ENCODE measurements around the gene CHRNA4. TPM values are rescaled to one million over a fixed set of nuclear protein-coding genes. Genes with fewer than 3 reads are reported as not detected.

Gene CHRNA4
- total and polyA plus RNA-seq, 2 of the 13 experiments (the other 11 are each of a cell fraction or from before 2014, with no cell fraction given): not detected

DNA sequence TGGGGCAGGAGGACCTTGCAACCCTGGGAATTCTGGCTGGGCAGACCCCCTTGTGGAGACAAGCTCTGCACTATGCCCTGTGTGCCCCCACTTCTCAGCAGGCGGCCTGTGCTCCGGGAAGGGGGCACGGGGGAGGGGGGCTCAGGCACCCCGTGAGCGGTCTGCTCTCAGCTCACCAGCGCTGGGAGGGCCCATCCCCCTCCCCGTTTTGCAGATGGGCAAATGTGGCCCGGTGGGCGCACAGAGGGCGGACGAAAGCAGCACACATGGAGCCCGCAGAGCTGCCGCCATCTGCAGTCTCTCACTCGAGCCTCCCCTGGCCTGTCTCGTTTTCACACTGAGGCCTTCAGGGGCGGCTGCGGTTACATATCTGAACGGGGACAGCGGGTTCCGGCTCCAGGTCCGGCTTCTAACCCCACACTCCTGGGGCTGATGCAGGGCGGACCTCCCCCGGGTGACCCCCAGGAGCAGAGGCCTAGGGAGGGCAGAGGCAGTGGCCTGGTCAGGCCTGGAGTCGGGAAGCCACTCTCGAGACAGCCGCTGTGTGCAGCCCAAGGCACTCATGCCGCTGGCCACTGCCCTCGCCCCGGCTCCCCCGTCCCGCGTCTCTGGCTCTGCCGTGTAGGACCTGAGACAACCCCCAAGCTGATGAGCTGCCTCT lies 13.9 kb downstream of the CHRNA4 start:
- Histone ChIP-seq H2AFZ (ENCODE audit: low read length) (no peak overlapping the region), H3K9me3 (ENCODE audit: low read length) (no peaks in the 10 kb centered on the region), H3K4me2 (ENCODE audit: low read depth, low read length) (no peak overlapping the region), H3K27ac (ENCODE audit: extremely low read length, insufficient read depth, low read length) (no peak overlapping the region), H3K79me2 (ENCODE audit: insufficient read depth, low read length) (no peaks in the 10 kb centered on the region), H3K27me3 (ENCODE audit: control insufficient read depth in 1 of 2, insufficient read depth in 2 of 2, low read length in 2 of 2) (peaks cover 15 to 62% of the 10 kb centered on the region in 2 experiments), H3K4me1 (ENCODE audit: insufficient read depth, low read length) (no peaks in the 10 kb centered on the region), H3K4me3 (replicated peaks in 1 of 3; ENCODE audit: insufficient read depth in 1 of 3, low read depth in 2 of 3, low read length in 3 of 3) (no peak overlapping the region), H3K36me3 (replicated peaks in 1 of 2; ENCODE audit: control insufficient read depth in 1 of 2, insufficient read depth in 2 of 2, low read length in 2 of 2) (no peaks in the 10 kb centered on the region), H4K20me1 (ENCODE audit: insufficient read depth, low read length) (no peaks in the 10 kb centered on the region; the same call in 1 of the 2 replicates), H3K9ac (ENCODE audit: insufficient read depth, low read depth, low read length) (no peak overlapping the region)
- TF ChIP-seq PCBP1 (IDR thresholded peaks at IDR 0.05; ENCODE audit: borderline replicate concordance, low read depth, low read length) (0 out of 2 replicates have a peak, but pooled peaks have one; percentile 29), ZNF44 (CRISPR knock-in tag; IDR thresholded peaks at IDR 0.05) (no peak)
- TF ChIP-seq, protein P1, sequence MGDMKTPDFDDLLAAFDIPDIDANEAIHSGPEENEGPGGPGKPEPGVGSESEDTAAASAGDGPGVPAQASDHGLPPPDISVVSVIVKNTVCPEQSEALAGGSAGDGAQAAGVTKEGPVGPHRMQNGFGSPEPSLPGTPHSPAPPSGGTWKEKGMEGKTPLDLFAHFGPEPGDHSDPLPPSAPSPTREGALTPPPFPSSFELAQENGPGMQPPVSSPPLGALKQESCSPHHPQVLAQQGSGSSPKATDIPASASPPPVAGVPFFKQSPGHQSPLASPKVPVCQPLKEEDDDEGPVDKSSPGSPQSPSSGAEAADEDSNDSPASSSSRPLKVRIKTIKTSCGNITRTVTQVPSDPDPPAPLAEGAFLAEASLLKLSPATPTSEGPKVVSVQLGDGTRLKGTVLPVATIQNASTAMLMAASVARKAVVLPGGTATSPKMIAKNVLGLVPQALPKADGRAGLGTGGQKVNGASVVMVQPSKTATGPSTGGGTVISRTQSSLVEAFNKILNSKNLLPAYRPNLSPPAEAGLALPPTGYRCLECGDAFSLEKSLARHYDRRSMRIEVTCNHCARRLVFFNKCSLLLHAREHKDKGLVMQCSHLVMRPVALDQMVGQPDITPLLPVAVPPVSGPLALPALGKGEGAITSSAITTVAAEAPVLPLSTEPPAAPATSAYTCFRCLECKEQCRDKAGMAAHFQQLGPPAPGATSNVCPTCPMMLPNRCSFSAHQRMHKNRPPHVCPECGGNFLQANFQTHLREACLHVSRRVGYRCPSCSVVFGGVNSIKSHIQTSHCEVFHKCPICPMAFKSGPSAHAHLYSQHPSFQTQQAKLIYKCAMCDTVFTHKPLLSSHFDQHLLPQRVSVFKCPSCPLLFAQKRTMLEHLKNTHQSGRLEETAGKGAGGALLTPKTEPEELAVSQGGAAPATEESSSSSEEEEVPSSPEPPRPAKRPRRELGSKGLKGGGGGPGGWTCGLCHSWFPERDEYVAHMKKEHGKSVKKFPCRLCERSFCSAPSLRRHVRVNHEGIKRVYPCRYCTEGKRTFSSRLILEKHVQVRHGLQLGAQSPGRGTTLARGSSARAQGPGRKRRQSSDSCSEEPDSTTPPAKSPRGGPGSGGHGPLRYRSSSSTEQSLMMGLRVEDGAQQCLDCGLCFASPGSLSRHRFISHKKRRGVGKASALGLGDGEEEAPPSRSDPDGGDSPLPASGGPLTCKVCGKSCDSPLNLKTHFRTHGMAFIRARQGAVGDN (CRISPR knock-in tag; IDR thresholded peaks at IDR 0.05): 0 out of 2 replicates have a peak, but pooled peaks have one; percentile 13
- FAIRE-seq: no peak
- 51% methylated on average over 24 of the region's 33 CpGs for WGBS (ENCODE audit: low lambda C conversion rate)
- intact Hi-C loops (cut with micrococcal nuclease; ENCODE audit: unreplicated experiment) (no loop called here), in situ Hi-C loops (cut with HindIII; ENCODE audit: extremely low pct_ligation_motif_present, low pct_unique_long_range_greater_than_20kb) (no loop called here)
- BruUV-seq (replicated peaks): no TSS peak
- ATAC-seq: no peak
- ChIA-PET CTCF (ENCODE audit: low intra/inter-chr PET ratio, low total read pairs) (no interaction called here), POLR2A (no interaction called here)
- no peak for DNase-seq (ENCODE audit: low spot score)
